Measurements from ENCODE around the gene GNAO1. TPM values are rescaled to one million over a fixed set of nuclear protein-coding genes. Genes with fewer than 3 reads are reported as not detected.

Gene GNAO1
- polyA plus RNA-seq, 1 donor (not counting 4 experiments of a cell fraction or from before 2014, with no cell fraction given), result 0.13 TPM

- H3K9ac ChIP-seq (ENCODE audit: control insufficient read depth, extremely low read depth, insufficient read depth, low read length), result no peak overlapping the region
- no peak for TF ChIP-seq CTCF (optimal IDR thresholded peaks at IDR 0.05 in 1 of 3, IDR thresholded peaks at IDR 0.05 in 1 of 3, conservative IDR thresholded peaks at IDR 0.05 in 1 of 3; ENCODE audit: extremely low read depth in 1 of 3, insufficient read depth in 2 of 3, low read length in 3 of 3)
- TF ChIP-seq EZH2 (IDR thresholded peaks at IDR 0.05; ENCODE audit: low read length), result no peak
- H4K20me1 ChIP-seq (ENCODE audit: control insufficient read depth, extremely low read depth, insufficient read depth, low read length), result no peaks in the 10 kb centered on the region
- no peaks in the 10 kb centered on the region for H3K9me3 ChIP-seq (ENCODE audit: control insufficient read depth, low read depth, low read length)
- peaks cover 16% of the 10 kb centered on the region for H3K27me3 ChIP-seq (ENCODE audit: control insufficient read depth, extremely low read depth, insufficient read depth, low read length)
- peaks cover 4% of the 10 kb centered on the region for H3K4me1 ChIP-seq (ENCODE audit: control insufficient read depth, extremely low read depth, insufficient read depth, low read length)
- no peak overlapping the region for H3K4me3 ChIP-seq (ENCODE audit: control insufficient read depth in 2 of 3, extremely low read depth in 1 of 3, insufficient read depth in 2 of 3, low read depth in 1 of 3, low read length in 3 of 3)
- H3K27ac ChIP-seq (ENCODE audit: control insufficient read depth, insufficient read depth, low read length), result no peak overlapping the region
- no peak for FAIRE-seq
- no peak overlapping the region for H3K4me2 ChIP-seq (ENCODE audit: control insufficient read depth, extremely low read depth, insufficient read depth, low read depth, low read length)
- no peak overlapping the region for H2AFZ ChIP-seq (ENCODE audit: control insufficient read depth, low read length)
- DNase-seq (ENCODE audit: low read depth, low spot score), result no peak
- H3K36me3 ChIP-seq (ENCODE audit: control insufficient read depth in 2 of 2, extremely low read depth in 1 of 2, insufficient read depth in 2 of 2, low read length in 2 of 2), result no peaks in the 10 kb centered on the region
- no peaks in the 10 kb centered on the region for H3K9me1 ChIP-seq (ENCODE audit: control insufficient read depth, extremely low read depth, insufficient read depth, low read length)
- dilution Hi-C loops (cut with MboI; ENCODE audit: extremely low pct_ligation_motif_present, low sequenced_read_pairs), result no loop called here
- H3K79me2 ChIP-seq (ENCODE audit: control insufficient read depth, insufficient read depth, low read length), result no peaks in the 10 kb centered on the region
These were observed 158.4 kb downstream of the GNAO1 start for GRCh38 chr16:56349711-56350161.

GRCh38 chr16:56350491-56351405 lies 159.5 kb downstream of the GNAO1 start:
- DNase-seq (ENCODE audit: low read depth, low spot score), result no peak
- H3K4me3 ChIP-seq (ENCODE audit: control insufficient read depth in 2 of 3, extremely low read depth in 1 of 3, insufficient read depth in 2 of 3, low read depth in 1 of 3, low read length in 3 of 3), result no peak overlapping the region
- no peak overlapping the region for H3K4me2 ChIP-seq (ENCODE audit: control insufficient read depth, extremely low read depth, insufficient read depth, low read depth, low read length)
- no peak for FAIRE-seq
- no peak overlapping the region for H3K27ac ChIP-seq (ENCODE audit: control insufficient read depth, insufficient read depth, low read length)
- H3K27me3 ChIP-seq (ENCODE audit: control insufficient read depth, extremely low read depth, insufficient read depth, low read length), result peaks cover 16% of the 10 kb centered on the region
- dilution Hi-C loops (cut with MboI; ENCODE audit: extremely low pct_ligation_motif_present, low sequenced_read_pairs), result no loop called here
- H4K20me1 ChIP-seq (ENCODE audit: control insufficient read depth, extremely low read depth, insufficient read depth, low read length), result no peaks in the 10 kb centered on the region
- H3K9ac ChIP-seq (ENCODE audit: control insufficient read depth, extremely low read depth, insufficient read depth, low read length), result no peak overlapping the region
- H3K9me3 ChIP-seq (ENCODE audit: control insufficient read depth, low read depth, low read length), result no peaks in the 10 kb centered on the region
- no peak overlapping the region for H2AFZ ChIP-seq (ENCODE audit: control insufficient read depth, low read length)
- H3K9me1 ChIP-seq (ENCODE audit: control insufficient read depth, extremely low read depth, insufficient read depth, low read length), result no peaks in the 10 kb centered on the region
- no peaks in the 10 kb centered on the region for H3K79me2 ChIP-seq (ENCODE audit: control insufficient read depth, insufficient read depth, low read length)
- peak; percentile 30 for TF ChIP-seq EZH2 (IDR thresholded peaks at IDR 0.05; ENCODE audit: low read length)
- no peak for TF ChIP-seq CTCF (optimal IDR thresholded peaks at IDR 0.05 in 1 of 3, IDR thresholded peaks at IDR 0.05 in 1 of 3, conservative IDR thresholded peaks at IDR 0.05 in 1 of 3; ENCODE audit: extremely low read depth in 1 of 3, insufficient read depth in 2 of 3, low read length in 3 of 3)
- H3K36me3 ChIP-seq (ENCODE audit: control insufficient read depth in 2 of 2, extremely low read depth in 1 of 2, insufficient read depth in 2 of 2, low read length in 2 of 2), result no peaks in the 10 kb centered on the region
- H3K4me1 ChIP-seq (ENCODE audit: control insufficient read depth, extremely low read depth, insufficient read depth, low read length), result no peaks in the 10 kb centered on the region

Measured in keratinocyte (primary cell).